ENCODE results near the gene SCN1B. TPM values are rescaled to one million over a fixed set of nuclear protein-coding genes. Genes with fewer than 3 reads are reported as not detected.

The SCN1B gene
- polyA plus RNA-seq, 1 donor from 2014 or later, result 1.5 TPM

GRCh38 chr19:35041548-35042055 is 11.3 kb downstream of the SCN1B start, which contains the start of gene HPN:
Gene HPN, plus strand, starts transcription at chr19:35041721. Its CDS starts 786 bp downstream, at chr19:35042507.
- Histone ChIP-seq H4K20me1 (ENCODE audit: insufficient read depth) (no peaks in the 10 kb centered on the region), H3K4me3 (ENCODE audit: low read length) (no peak within 1 kb of the TSS), H3K9me3 (ENCODE audit: low read length) (no peaks in the 10 kb centered on the region), H3K36me3 (ENCODE audit: insufficient read depth, low read length) (no peaks in the 10 kb centered on the region), H3K9me2 (ENCODE audit: insufficient read depth, low read length) (no peaks in the 10 kb centered on the region), H3K27ac (ENCODE audit: low read length) (no peak within 1 kb of the TSS), H3K27me3 (ENCODE audit: insufficient read depth, low read depth, low read length) (no peaks in the 10 kb centered on the region), H2AFZ (ENCODE audit: low read depth, low read length) (no peak within 1 kb of the TSS), H3K9ac (ENCODE audit: low read length) (no peak within 1 kb of the TSS), H3K4me2 (ENCODE audit: low read length) (no peak within 1 kb of the TSS), H3F3A (ENCODE audit: insufficient read depth, low read length, poor library complexity, severe bottlenecking) (no peaks in the 10 kb centered on the region), H3K79me2 (replicated peaks; ENCODE audit: insufficient read depth, low read length) (no peaks in the 10 kb centered on the region)
- no peak for TF ChIP-seq EZH2 (IDR thresholded peaks at IDR 0.05; ENCODE audit: borderline replicate concordance, insufficient read depth, low read length, poor library complexity, severe bottlenecking)
- TF ChIP-seq TAF1 (IDR thresholded peaks at IDR 0.05; ENCODE audit: low read depth), result no peak
- TF ChIP-seq CTCF (IDR thresholded peaks at IDR 0.05; ENCODE audit: poor library complexity, severe bottlenecking), result no peak
- TF ChIP-seq MXI1 (conservative IDR thresholded peaks at IDR 0.05; ENCODE audit: poor library complexity, severe bottlenecking), result no peak
- TF ChIP-seq RAD21 (conservative IDR thresholded peaks at IDR 0.05), result no peak
- no peak for TF ChIP-seq SMC3 (conservative IDR thresholded peaks at IDR 0.05; ENCODE audit: poor library complexity)
- no peak for TF ChIP-seq REST (IDR thresholded peaks at IDR 0.05; ENCODE audit: borderline replicate concordance)

- H3K27me3 ChIP-seq (ENCODE audit: insufficient read depth, low read depth, low read length), result no peaks in the 10 kb centered on the region
- no peak overlapping the region for H2AFZ ChIP-seq (ENCODE audit: low read depth, low read length)
- no peaks in the 10 kb centered on the region for H3K79me2 ChIP-seq (replicated peaks; ENCODE audit: insufficient read depth, low read length)
- H3F3A ChIP-seq (ENCODE audit: insufficient read depth, low read length, poor library complexity, severe bottlenecking), result no peaks in the 10 kb centered on the region
- H3K9ac ChIP-seq (ENCODE audit: low read length), result no peak overlapping the region
- no peaks in the 10 kb centered on the region for H4K20me1 ChIP-seq (ENCODE audit: insufficient read depth)
- H3K36me3 ChIP-seq (ENCODE audit: insufficient read depth, low read length), result no peaks in the 10 kb centered on the region
- no peaks in the 10 kb centered on the region for H3K9me2 ChIP-seq (ENCODE audit: insufficient read depth, low read length)
- H3K9me3 ChIP-seq (ENCODE audit: low read length), result no peaks in the 10 kb centered on the region
- TF ChIP-seq TAF1 (IDR thresholded peaks at IDR 0.05; ENCODE audit: low read depth), result no peak
- TF ChIP-seq SMC3 (conservative IDR thresholded peaks at IDR 0.05; ENCODE audit: poor library complexity), result no peak
- no peak overlapping the region for H3K4me2 ChIP-seq (ENCODE audit: low read length)
- H3K4me3 ChIP-seq (ENCODE audit: low read length), result no peak overlapping the region
- H3K27ac ChIP-seq (ENCODE audit: low read length), result no peak overlapping the region
Observed at GRCh38 chr19:35042056-35042730, 11.9 kb downstream of the SCN1B start.

All from neural cell (in vitro differentiated cells).